ENCODE data around the gene TCTN2. TPM values are rescaled to one million over a fixed set of nuclear protein-coding genes. Genes with fewer than 3 reads are reported as not detected.
A peak's percentile ranks its signal among the peaks of the same experiment; 100 is the strongest.

The TCTN2 gene
- total and polyA plus RNA-seq, 8 donors = 4.2 to 9.9 (median 6.5) TPM

- no peak for DNase-seq
- Histone ChIP-seq H3K4me1 (peaks cover 0 to 4% (median 0%) of the 10 kb centered on the region in 3 donors), H3K27me3 (no peaks in the 10 kb centered on the region), H3K4me3 (no peak overlapping the region), H3K36me3 (no peaks in the 10 kb centered on the region), H3K27ac (no peak overlapping the region), H3K9me3 (no peaks in the 10 kb centered on the region)
- no peak for FAIRE-seq
- WGBS, 2 donors = 75 to 84% methylated on average over 8 of the region's 8 CpGs
- no peak for TF ChIP-seq CTCF (IDR thresholded peaks at IDR 0.05)
- ATAC-seq = no peak
- intact Hi-C loops (cut with DNase I) = no loop called here
Observed at GRCh38 chr12:123667771-123668170, 3.1 kb upstream of the TCTN2 start.

- Histone ChIP-seq H3K4me1 (peaks cover 0 to 4% (median 0%) of the 10 kb centered on the region in 3 donors), H3K4me3 (peak overlapping the region in 2 of 4 donors; percentile 68 to 86), H3K27me3 (no peaks in the 10 kb centered on the region), H3K27ac (no peak overlapping the region), H3K9me3 (no peaks in the 10 kb centered on the region), H3K36me3 (no peaks in the 10 kb centered on the region)
- no peak for FAIRE-seq
- no peak for TF ChIP-seq CTCF (IDR thresholded peaks at IDR 0.05)
- WGBS, 2 donors = 70 to 73% methylated on average over 6 of the region's 6 CpGs
- no peak for ATAC-seq
- intact Hi-C loops (cut with DNase I) = no loop called here
- no peak for DNase-seq
Observed at GRCh38 chr12:123671876-123672275, 963 bp downstream of the TCTN2 start.

- Histone ChIP-seq H3K4me1 (peaks cover 0 to 4% (median 0%) of the 10 kb centered on the region in 3 donors), H3K36me3 (no peaks in the 10 kb centered on the region), H3K9me3 (no peaks in the 10 kb centered on the region), H3K4me3 (no peak overlapping the region), H3K27ac (no peak overlapping the region), H3K27me3 (no peaks in the 10 kb centered on the region)
- FAIRE-seq = no peak
- no peak for ATAC-seq
- DNase-seq = no peak
- intact Hi-C loops (cut with DNase I) = no loop called here
- no peak for TF ChIP-seq CTCF (IDR thresholded peaks at IDR 0.05)
- 97 to 98% methylated on average over 1 of the region's 1 CpG for WGBS, 2 donors
Observed at GRCh38 chr12:123675436-123675835, 4.5 kb downstream of the TCTN2 start.

- 91 to 95% methylated on average over 9 of the region's 9 CpGs for WGBS, 2 donors
- FAIRE-seq = no peak
- Histone ChIP-seq H3K4me1 (peaks cover 0 to under 1% (median 0%) of the 10 kb centered on the region in 3 donors), H3K36me3 (no peaks in the 10 kb centered on the region), H3K4me3 (no peak overlapping the region), H3K9me3 (no peaks in the 10 kb centered on the region), H3K27me3 (no peaks in the 10 kb centered on the region), H3K27ac (no peak overlapping the region)
- no peak for DNase-seq
- ATAC-seq = no peak
- intact Hi-C loops (cut with DNase I) = no loop called here
- no peak for TF ChIP-seq CTCF (IDR thresholded peaks at IDR 0.05)
Observed at GRCh38 chr12:123676616-123677320, 5.9 kb downstream of the TCTN2 start.

GRCh38 chr12:123678981-123679380 is 8.1 kb downstream of the TCTN2 start:
- Histone ChIP-seq H3K27me3 (no peaks in the 10 kb centered on the region), H3K36me3 (no peaks in the 10 kb centered on the region), H3K9me3 (no peaks in the 10 kb centered on the region), H3K4me1 (no peaks in the 10 kb centered on the region), H3K4me3 (no peak overlapping the region), H3K27ac (no peak overlapping the region)
- DNase-seq = no peak
- FAIRE-seq = no peak
- 93 to 95% methylated on average over 10 of the region's 10 CpGs for WGBS, 2 donors
- TF ChIP-seq CTCF (IDR thresholded peaks at IDR 0.05) = no peak
- ATAC-seq = no peak
- intact Hi-C loops (cut with DNase I) = no loop called here

Measured in pancreas (tissue), 10 donors.